GM21737 (cell line): Measurements from ENCODE around the gene GALNT7.
"Not testable (repeated sequence)": the region's sequence is repeated elsewhere in the genome, so short reads cannot be mapped to it uniquely, and the experiment has no call there.

ENCODE experiments used
- ATAC-seq: cut with Tn5 transposase; IDR thresholded peaks from one replicate; pipeline ENCODE4 v1.9.1; 2021; ENCODE audit warnings: mild to moderate bottlenecking, moderate library complexity; ENCODE audit not compliant: unreplicated experiment

GALNT7 gene

DNA sequence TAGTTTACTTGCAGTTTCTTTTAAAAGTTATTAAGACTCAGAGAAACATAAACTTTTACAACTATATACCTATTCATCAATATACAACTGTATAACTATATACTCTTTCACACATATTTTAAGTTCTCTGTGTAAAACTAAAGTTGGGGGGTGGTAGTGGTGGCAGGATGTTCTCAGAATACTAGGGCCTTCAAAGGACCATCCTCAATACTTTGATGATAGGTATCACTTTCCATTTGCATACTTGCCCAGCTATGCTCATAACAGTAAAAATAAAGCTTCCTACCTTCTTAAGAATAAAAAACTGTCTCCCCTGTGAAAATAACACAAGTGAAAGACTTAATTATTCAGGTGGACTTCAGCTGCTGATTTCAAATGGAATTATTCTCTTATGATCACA is 2.9 kb upstream of the GALNT7 start:
- no peak for ATAC-seq

DNA sequence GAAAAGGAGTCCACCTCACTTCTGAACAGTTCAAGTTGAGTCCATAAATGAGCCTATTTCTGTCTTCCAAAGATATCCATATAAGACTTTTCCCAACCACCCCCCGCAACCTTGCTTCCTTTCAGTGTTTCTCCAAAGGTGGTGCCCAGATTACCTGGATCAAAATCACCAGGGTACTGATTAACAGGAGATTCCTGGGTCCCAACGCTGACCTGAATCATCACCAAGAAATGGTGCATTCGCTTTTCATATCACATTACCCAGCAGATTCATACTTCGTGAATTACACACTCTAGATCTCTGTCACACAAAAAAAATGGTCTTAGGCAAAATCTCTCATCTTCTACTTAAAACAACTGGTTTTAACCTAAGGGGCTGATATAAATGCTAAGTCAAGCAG is 2.1 kb upstream of the GALNT7 start:
- no peak for ATAC-seq

DNA sequence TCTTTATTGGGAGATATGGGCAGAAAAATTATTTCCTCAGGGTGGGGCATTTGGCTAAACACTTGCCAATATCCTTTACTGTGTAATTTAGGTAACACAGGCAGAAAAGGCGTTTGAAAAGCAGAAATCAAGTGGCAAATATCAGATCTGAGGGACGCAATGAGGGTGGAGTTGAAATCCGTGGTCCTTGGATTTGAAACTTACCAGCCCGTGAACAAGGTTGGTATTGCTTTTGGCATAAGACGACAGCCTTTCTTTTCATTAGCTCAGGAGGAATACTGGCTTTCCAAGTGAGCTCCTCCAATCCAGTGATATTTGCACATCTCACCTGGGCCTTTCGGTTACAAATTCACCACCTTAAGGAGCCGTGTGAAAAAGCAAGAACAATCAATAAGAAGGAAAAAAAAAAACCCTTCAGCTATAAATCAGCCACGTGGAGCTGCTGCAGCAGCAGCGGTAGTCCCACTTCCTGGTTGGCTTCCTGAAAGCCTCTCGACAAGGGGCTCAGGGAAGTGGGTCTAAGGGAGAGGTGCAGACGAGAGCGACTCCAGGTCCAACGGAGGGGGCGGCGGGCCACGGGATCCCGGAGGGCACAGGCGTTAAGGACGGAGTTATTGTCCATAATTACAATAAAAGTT is 734 bp upstream of the GALNT7 start:
- ATAC-seq, result peak; percentile 19

DNA sequence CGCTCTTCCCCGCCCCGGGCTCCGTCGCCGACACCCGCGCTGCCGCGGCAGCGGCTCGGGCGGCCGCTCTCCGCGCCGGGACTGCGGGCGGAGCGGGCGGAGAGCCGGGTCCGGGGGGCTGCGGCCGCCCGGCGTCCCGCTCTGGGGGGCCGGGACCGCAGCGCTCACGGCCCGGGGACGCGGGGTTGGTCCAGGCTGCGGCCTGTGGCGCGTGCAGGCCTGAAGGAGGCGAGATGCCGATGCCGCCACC is 492 bp downstream of the GALNT7 start:
- ATAC-seq, result no peak

DNA sequence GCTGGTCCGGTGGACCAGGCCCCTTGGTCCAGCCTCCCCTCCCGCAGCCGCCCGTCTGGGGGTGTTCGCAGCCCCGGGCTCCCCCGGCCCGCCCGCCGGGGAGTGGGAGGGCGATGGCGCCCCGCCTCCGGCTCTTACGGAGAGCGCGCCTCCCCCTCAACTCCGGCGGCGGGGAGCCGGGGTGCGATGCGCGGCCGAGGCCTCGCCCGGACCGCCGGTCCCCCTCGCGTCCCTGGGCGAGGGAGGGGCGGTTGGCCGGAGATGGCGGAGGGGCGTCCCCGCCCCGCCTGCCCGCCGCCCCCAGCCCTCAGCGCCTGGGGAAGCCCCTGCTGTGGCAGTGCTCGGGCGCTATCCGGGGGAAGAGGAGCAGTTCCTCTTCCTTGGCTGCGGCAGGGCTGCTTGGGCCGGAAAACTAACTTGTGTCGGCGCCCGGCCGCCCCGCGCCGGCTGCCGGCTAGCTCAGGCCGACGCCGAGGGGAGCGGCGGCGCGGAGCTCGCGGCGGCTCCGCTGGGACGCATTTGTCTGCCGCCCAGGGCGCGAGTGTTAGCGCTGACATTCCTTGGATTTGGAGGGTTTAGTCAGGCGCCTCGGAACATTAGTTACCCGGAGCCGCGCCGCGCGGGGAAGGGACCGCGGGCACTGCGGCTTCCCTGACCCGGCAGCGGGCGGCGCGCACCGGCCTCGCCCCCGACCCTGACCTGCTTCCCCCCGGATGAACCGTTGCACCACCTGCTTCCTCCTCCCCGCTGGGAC is 994 bp downstream of the GALNT7 start:
- ATAC-seq, result peak; percentile 56

DNA sequence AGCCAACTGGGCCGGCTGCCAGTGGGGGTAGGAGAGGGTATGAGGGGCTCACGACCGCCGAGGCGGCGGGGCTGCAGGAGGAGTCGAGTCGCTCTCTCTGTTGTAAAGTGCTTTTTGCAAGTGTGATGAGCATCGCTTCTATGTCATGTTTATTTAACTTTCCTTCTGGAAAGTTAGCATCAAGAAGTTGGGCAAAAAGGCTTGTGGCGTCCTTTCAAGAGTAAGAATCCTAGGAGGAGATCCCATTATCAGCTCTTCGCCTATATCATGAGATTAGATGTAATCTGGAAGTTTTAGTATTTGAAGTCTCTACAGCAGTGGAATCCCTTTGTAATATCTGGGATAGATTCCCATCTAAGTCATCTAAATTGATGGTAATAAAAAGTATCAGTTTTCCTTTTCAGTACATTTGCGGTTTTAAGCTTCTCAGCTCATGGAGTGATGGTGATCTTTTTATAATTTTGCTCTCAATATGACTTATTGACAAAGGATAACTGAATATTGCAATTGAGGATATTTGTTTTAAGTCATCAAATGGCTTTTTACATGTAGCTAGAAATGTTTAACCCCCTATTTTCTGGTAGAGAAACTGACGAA is 1.7 kb downstream of the GALNT7 start:
- ATAC-seq, result no peak

DNA sequence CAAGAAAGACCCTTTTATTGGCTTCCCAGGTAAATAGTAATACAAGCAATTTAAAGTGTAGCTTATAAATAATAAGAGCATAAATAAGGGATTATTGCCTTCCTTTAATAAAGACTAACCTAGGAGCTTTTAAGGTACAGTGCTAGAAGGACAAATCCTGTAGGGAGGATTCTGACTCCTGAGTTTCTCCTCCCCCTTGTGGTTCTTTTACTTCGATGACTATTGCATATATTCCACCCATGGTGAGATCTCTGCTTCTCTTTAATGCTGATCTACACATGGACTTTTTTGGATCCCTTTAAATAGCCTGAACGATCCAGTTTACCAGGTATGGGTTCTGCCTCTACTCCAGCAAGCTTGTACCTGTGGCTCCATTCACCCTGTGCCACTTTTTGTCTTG is 2.5 kb downstream of the GALNT7 start:
- no peak for ATAC-seq

DNA sequence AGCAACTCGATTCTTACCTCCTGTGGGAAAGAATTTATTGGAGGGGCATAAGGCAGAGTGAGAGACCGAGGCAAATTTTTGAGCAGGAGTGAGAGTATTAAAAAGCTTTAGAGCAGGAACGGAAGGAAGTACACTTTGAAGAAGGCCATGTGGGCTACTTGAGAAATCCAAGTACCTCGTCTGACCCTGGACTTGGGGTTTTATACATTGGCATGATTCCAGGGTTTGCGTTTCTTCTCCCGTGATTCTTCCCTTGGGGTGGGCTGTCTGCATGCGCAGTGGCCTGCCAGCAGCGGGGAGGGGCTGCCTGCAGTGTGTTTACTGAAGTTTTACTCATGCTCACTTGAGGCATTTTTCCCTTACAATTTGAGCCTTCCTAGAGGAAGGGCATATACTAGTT is 3.4 kb downstream of the GALNT7 start:
- no peak for ATAC-seq

DNA sequence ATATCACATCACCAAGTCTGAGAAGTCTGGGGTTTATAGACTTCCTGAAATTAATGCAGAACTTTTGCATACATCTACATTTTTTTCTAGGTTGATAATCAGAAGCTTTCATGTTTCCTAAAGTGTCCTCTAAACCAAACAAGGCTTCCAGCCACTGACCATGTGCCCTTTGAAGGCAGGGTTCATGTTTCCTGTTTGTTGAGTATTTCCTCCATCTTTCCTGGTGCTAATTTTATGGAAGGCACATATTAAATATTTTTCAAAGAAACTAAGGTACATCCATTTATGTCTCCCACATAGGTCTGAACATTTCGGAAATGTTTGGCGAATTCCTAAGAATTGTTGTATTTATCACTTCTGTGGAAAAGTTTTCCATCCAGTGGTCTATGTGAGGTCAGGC is 5.6 kb downstream of the GALNT7 start:
- ATAC-seq, result no peak

DNA sequence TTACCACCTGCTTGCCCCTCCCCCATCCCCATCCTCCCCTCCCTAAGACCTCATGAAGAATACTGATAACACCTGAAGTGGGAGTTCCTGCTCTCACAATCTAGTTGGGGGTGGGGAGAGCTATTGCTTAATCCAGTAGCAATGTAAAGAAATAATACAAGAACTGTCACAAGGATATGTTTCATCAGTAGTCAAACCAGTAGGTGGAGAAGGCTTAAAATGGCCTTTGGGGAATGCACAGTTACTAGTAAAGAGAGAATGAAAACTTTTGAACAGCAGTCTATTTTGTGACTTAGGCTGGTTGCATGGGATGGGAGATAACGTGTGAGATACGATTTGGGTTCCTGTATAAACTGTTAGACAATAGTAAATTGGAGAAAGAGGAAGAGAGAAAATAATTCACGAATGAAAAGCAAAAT is 6.0 kb downstream of the GALNT7 start:
- no peak for ATAC-seq

DNA sequence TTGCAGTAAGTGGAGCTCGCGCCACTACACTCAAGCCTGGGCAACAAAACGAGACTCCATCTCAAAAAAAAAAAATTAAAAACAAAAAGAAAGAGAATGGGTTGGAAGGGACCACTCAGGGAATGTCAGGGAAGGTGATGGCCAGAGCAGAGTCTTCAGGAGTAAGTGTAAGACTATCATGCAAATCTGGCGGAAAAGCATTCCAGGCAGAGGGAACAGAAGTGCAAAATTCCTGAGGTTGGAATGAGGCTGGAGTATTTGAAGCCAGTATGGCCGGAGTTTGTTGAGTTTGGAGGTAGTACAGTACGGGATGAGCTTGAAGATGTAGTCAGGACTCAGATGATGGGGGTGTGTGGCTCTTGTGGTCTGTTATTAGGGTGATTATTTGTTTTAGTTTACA is 7.4 kb downstream of the GALNT7 start:
- ATAC-seq, result no peak

DNA sequence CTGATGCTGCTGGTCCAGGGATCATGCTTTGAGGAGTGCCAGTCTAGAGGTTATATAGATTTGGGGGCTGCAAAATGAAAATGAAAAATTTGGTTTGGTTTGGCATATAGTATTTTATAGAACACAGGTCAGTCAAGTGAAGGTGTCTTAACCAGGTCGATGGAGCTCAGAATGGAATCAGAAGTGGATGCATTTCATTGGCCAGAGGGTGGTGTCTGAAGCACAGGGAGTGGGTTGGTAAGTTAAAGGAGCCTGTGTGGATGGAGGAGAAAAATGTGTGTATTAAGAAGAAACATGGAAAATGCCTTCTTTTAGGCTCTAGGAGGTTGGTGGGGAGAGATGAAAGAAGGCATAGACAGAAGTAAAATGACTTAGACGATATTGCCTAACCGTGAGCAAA is 8.6 kb downstream of the GALNT7 start:
- no peak for ATAC-seq

DNA sequence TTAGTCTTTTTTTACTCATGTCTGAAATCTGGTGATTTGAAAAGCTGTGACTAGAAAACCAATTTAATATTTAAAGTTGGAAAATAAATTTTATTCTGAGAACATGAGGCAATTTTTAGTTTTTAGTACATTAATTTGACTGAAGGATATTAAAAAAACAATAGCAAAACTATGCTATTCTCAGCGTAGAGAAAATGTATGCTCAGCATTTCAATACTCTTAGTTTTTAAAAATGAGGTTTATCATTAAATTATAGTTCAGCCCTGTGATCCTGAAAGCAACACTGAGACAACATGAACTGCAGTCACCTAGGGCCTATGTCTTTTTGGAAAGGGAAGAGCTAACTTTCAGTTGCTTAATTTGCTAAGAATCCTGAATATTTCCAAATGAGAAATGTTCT is 9.5 kb downstream of the GALNT7 start:
- no peak for ATAC-seq

DNA sequence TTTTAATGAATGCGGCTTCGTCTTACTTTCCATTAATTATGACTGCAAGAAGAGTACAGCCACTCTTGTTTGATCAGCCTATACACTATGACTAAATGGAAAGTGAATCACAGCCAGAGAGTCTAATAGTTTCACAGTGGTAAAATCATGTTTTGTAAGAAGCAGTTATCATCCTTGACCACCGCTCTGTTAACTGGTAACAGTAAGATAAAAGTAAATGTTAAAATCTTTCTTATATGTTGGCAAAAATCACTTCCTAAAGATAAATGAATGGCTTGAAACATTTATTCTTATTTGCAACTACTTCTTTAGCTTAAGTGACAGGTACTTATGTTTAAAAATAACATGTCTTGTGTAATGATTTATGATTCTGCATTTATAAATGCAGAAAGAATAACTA is 13.2 kb downstream of the GALNT7 start:
- ATAC-seq, result no peak

DNA sequence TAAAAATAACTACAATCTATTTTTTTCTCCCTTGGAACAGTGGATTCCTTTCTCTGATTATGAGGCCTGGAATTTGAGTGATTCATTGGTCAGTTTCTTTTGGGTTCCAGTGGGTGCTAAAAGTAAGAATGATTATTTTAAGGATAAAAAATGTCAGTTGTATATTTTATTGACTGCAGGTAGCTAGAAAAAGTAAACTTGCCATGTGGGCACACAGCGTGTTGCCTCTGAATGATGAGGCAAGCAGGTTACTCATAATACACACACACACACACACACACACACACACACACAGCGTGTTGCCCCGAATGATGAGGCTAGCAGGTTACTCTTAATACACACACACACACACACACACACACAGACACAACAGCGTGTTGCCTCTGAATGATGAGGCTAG is 13.8 kb downstream of the GALNT7 start:
- ATAC-seq, result no peak

DNA sequence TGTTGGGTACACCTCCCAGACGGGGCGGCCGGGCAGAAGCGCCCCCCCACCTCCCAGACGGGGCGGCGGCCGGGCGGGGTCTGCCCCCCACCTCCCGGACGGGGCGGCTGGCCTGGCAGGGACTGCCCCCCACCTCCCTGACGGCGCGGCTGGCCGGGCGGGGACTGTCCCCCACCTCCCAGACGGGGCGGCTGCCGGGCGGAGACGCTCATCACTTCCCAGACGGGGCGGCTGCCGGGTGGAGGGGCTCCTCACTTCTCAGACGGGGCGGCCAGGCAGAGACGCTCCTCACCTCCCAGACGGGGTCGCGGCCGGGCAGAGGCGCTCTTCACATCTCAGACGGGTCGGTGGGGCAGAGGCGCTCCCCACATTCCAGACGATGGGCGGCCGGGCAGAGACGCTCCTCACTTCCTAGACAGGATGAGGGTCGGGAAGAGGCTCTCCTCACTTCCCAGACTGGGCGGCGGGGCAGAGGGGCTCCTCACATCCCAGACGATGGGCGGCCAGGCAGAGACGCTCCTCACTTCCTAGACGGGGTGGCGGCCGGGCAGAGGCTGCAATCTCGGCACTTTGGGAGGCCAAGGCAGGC is 15.1 kb downstream of the GALNT7 start:
- ATAC-seq, result not testable (repeated sequence)

DNA sequence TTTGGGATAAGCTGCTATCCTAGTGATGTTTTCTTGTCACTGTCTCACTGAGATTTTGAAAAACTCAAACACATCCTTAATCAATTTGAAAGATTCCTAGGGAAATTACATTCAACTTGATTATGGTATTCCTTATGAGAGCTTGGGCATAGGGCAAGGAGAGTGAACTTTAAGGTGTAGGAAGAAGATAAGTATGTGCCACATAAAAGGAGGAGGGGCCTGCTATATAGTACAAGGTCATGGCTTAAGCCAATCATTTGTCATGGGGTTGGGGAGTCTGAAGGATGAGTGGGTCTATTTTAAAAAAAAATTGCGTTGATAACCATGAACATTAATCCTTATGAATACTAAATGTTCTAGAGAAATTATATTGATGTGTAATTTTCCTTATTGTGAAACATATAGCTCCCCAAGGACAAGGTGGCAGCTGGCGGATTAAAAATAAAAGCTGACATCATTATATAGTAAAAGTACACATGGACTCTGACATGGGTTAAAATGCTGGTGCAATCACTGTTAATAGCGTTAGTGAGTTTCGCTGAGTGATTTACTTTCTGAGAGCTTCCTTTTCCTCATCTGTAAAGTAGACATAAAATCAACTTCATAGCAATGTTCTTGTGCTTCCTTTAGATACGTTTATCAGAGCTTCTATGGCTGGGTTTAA is 17.4 kb downstream of the GALNT7 start:
- ATAC-seq, result no peak

DNA sequence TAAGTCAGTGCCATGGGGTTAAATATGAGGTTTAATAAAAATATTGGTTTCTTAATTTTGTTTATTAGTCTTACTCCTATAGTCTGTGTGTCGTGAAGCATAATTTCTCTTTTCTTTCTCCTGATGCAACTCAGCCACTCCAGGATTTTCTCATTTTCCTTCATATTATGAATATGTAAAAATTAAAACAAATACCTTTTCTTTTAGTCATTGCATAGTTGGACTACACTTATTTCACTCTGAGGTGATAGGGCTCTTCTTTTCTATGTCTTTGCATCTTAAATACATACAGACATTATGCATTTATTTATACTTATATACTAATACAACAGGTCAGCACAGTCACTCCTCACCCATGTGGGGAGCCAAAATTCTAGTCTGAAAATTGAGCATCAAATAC is 19.1 kb downstream of the GALNT7 start:
- no peak for ATAC-seq

DNA sequence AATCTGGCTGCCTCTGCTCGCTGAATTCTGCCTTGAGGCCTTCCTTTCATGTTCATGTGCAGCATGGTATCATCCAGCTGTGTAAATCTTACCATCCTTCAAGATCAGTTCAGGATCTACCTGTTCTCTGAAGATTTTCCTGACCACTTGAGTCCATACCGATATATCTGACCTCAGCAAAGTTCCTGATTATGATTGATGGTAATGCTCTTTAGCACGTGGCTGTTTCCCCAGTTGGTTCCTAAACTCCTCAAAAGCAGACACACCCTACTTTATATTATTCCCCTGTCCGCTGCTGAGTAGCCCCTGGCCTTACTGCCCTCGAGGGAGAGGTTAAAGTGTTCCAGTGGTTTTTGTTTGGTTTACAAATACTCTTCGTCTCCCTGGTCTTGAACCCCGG is 20.0 kb downstream of the GALNT7 start:
- ATAC-seq, result no peak

DNA sequence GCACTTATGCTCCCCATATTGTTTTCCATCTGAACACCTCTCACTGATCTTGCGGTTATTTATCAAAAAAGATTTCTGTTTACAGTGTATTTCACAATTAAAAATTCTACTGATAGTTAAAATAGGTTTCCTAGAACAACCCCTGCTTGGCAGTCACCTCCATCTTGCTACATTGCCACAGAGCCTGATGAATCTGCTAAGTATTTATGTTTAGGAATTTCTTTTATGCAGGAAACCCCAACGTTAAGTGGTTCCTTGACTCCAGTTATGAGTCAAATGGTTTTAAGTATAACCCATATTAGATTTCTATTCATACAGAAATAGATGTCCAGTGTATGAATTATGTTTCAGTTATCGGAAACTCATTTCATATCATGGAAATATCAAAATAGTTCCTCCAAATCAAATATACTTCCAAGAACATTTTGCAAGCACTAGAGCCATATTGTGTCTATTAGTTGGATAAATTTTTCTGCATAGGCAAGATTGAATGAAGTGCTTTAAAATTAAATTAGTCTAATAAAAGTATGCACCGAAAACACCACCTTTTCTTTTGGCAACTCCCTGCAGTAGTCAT is 20.6 kb downstream of the GALNT7 start:
- ATAC-seq, result no peak

DNA sequence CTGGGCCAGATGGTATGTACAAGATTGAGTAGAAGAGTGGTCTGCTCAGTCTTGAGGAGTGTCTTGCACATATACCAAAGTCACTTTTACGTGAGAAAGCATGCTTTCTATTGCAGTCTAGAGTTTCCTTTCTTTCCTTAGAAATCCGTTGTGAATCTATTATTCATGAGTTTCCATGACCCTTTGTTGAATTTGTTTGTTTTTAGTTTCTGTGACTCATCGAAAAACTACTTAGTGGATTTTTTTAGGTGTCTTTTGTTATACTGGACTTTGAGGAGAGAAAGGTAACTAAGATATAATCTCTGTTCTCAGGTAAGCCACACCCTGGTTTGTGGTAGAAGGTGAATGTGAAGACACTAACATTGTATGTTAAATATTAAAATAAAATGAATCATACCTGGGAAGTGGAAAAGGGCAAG is 23.0 kb downstream of the GALNT7 start:
- no peak for ATAC-seq
